ENCODE results near the gene AVL9.
A peak's percentile ranks its signal among the peaks of the same experiment; 100 is the strongest.
"Not testable (repeated sequence)": the region's sequence is repeated elsewhere in the genome, so short reads cannot be mapped to it uniquely, and the experiment has no call there.

AVL9 gene

DNA sequence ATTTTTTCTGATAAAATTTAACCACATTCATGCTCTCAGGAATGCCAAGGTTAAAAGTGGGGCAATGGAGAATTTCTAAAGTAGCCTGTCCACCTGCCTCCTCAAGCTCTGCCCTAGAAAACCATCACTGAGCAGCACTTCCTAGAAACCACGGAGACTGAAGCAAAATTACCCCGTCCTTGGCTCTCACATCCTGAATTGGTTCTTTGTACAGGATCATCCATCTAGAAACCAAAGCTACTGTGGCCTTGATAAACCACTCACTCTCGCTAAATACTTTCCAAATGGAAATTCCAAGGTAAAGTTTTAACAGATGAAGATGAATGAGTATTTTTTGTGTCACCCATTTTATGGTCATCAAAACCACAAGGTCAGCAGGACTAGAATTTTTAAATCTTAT, 96.6 kb downstream of the AVL9 start:
- DNase-seq (ENCODE audit: low read depth), result peak; percentile 41

DNA sequence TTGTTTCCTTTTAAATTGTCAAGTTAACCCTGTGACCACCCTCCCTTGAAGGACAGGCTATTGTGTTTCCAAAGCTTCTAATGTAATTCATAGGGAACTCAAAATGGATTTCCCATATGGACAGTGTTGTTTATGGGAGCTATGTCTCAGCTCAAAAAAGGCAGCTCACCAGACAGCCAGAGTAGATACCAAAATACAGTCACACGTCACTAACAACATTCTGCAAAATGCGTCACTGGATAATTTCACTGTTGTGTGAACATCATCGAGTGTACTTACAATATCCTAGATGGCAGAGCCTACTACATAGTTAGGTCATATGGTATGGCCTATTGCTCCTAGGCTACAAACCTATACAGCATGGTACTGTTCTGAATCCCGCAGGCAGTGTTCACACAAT, 97.4 kb downstream of the AVL9 start:
- no peak for DNase-seq (ENCODE audit: low read depth)

DNA sequence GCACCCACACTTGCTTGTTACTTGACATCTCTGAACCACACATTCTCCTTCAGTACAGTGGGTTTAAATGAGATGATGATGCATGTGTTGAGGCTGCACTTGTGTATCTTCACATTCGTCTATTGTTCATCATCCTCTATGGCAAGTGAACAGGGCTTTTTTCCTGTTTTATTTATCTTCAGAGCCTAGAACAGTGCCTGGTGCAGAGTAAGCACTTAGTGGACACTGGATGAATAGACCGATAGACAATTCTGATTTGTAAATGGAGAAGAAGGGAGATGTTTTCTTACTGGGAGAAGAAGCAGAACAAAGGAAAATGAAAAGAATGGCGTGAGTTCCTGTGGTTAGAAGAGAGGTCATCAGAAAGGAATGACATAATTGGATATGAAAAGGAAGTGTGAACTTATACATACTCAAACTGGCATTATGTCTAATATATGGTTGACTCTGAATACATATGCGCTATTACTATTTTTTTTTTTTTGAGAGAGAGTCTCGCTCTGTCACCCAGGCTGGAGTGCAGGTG, 99.7 kb downstream of the AVL9 start:
- DNase-seq (ENCODE audit: low read depth), result peak; percentile 32

DNA sequence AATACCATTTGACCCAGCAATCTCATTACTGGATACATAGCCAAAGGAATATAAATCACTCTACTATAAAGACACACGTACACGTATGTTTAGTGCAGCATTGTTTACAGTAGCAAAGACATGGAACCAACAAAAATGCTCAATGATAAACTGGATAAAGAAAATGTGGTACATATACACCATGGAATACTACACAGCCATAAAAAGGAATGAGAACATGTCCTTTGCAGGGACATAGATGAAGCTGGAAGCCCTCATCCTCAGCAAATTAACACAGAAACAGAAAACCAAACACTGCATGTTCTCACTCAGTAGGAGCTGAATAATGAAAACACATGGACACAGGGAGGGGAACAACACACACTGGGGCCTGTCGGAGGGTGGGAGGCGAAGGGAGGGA, 105.9 kb downstream of the AVL9 start:
- DNase-seq (ENCODE audit: low read depth), result not testable (repeated sequence)

DNA sequence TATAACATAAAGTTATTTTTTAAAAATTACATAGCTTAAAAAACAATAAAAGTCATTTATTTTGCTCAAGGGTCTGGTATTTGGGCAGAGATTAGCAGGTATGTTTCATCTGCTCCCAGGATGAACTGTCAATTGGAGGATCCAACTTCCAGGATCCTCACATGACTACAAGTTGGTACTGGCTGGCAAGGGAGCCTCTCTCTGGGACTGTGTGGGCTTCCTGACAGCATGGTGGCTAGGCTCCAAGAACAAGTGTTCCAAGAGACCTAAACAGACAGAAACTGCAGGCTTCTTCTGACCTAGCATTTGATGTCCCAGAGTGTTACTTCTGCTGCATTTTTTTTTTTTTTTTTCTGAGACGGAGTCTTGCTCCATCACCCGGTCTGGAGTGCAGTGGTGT, 107.2 kb downstream of the AVL9 start:
- DNase-seq (ENCODE audit: low read depth), result no peak

DNA sequence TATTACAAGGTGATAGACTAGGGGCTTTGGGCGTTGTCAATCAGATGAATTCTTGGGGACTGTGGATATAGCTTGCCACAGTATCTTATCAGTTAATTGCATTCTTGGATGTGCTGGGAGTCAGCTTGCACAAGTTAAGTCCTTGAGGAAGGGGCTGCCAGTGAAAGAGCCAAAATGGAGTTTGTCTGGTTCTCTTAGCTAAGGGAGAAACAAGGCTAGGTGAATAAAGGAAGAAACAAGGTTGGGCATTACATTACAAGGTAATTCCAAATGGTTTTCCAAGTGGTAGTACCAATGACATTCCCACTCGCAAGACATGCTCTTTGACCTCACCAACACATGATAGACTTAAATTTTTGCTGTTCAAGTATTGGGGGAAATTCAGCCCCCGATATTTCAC, 108.2 kb downstream of the AVL9 start:
- DNase-seq (ENCODE audit: low read depth), result not testable (repeated sequence)

DNA sequence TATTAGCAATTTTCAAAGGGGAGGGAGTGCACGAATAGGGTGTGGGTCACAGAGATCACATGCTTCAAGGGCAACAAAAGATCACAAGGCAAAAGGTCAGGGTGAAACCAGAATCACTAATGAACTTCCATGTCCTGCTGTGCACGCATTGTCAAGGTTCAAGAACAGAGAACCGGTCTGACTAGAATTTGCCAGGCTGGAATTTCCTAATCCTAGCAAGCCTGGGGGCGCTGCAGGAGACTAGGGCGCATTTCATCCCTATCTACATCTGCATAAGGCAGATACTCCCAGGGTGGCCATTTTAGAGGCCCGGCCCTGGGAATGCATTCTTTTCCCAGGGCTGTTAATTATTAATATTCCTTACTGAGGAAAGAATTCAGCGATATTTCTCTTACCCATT, 108.8 kb downstream of the AVL9 start:
- DNase-seq (ENCODE audit: low read depth), result not testable (repeated sequence)

DNA sequence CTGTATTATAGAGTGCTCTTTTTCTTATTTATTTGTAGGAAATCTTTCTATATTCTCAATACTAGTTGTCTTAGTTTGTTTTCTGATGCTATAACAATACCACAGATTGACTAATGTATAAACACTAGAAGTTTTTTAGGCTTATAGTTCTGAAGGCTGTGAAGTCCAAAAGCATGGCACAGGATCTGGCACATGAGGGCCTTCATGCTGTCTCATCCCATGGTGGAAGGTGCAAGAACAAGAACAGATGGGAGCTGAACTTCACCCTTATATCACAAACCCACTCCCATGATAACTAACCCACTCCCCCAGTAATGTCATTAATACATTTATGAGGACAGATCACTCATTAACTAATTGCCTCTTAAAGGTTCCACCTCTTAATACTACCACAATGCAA, 109.7 kb downstream of the AVL9 start:
- no peak for DNase-seq (ENCODE audit: low read depth)

DNA sequence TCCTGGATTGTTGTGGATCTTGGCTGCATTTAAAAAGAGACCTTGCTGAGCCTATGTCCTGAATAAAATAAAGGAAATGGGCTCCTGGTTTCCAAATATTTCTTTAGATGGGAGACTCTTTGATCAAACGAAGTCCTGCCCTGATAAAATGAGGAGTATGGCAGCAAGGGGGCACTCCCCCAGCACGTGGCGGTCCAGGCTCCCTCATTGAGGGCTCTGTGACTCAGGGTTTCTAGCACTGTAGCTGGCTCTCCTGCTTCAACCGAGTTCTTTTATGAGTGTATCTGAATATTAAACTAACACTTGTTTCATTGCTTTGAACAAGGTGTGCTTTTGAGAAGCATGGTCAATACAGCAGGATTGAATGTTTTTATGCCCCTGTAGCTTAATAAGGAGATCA, 114.2 kb downstream of the AVL9 start:
- no peak for DNase-seq (ENCODE audit: low read depth)

DNA sequence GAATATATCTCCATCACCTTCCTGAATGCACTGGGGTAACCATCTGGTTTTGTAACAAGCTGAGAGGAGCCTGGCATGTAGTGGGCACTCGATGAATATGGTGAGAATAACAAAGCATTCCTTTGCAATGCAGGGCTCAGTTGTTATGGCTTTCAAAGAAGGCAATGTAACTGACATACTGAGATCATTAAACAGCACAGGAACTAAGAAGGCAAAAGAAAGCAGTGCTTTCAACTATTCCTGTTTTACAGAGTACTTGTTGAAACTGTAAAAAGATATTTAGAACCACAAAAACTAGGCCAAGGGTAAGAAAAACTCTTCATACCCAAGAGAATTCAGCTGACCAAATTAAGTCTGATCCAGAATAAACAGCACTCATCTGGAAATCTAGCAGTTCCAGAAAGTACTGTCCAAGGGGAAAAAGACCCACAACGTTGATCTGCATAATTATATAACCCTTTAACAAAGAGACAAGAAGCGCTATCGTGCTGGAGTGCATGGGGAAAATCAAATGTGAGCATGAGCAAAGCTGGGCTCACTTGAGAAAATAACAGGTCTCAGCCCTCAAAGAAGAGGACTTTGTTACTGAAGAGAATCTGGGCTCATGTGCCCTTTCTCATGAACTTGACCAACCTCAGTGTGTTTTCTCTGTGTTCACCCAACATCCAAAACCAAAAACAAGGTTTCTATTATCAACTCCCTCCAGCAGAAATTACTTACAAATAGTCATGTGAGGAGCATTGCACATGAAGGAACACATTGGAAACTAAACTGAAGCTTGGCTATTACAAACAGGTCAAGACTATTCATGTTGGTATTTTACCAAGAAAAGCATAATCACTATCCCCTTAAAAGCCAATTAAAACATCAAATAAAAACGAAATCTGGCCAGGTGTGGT, 116.2 kb downstream of the AVL9 start:
- DNase-seq (ENCODE audit: low read depth), result peak; percentile 29

DNA sequence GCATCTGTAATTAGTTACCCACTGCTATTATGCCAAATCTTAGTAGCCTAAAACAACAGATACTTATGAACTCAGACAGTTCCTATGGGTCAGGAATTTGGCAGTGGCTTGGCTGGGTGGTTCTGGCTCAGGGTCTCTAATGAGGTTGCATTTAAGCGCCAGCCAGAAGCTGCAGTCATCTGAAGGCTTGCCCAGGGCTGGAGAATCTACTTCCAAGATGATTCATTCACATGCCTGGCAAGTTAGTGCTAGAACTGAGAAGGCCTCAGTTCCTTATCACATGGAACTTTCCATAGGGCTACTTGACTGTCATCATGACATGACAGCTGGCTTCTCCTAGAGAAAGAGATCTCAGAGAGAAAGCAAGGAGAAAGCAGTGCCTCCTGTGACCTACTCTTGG, 121.3 kb downstream of the AVL9 start:
- DNase-seq (ENCODE audit: low read depth), result peak; percentile 96

DNA sequence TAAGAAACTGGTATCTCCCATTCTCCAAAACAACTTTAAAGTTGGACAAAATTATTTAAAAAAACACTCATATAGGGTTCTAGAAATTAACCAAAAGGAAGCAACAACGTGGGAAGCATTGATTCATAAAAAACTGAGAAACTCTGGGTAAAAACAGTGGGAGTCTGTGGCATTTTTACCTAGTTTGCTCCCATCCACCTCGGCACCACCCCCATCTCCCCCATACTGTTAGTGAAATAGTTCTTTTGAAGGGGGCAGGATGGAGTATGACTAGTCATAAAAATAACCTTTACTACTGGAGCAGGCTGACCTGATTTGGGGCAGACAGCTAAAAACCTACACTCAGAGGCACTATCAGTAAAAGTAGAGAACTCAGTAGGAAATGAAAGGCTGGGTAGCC, 123.2 kb downstream of the AVL9 start:
- DNase-seq (ENCODE audit: low read depth), result no peak

DNA sequence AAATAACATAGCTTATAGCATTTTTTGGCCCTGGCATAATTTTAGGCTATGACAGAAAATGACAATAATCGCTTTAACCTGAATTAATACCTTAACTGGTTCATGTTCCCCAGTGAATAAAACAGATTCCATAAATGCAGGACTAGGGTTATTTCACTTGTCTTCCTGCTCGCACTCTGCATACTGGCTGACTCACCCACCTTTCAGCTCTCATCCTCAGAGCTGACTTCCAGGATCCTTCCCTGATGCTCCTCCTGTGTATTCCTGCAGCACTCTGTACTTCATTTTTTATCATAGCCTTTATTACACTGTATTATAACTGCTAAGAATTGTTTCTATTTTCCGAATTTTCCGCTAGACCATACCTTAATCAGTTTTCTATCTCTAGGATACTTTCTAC, 123.7 kb downstream of the AVL9 start:
- DNase-seq (ENCODE audit: low read depth), result peak; percentile 12

DNA sequence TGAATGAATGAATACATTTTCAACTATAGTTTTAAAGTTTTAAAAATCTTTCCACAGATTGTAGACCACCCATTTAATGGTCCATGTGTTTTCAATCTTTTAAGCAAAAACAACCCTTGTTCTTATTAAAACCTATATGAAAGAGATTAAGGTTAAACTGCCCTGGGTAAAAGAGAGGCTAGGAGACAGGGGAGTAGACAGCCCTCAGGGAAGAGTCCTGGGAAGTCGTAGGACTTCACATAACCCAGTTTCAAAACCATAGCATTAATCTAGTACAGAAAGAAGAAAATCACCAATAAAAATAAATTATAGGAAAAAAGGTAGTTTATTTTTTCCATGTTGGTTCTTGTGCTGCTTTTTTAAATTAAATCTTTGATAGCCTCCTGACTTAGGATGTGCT, 124.1 kb downstream of the AVL9 start:
- DNase-seq (ENCODE audit: low read depth), result not testable (repeated sequence)

DNA sequence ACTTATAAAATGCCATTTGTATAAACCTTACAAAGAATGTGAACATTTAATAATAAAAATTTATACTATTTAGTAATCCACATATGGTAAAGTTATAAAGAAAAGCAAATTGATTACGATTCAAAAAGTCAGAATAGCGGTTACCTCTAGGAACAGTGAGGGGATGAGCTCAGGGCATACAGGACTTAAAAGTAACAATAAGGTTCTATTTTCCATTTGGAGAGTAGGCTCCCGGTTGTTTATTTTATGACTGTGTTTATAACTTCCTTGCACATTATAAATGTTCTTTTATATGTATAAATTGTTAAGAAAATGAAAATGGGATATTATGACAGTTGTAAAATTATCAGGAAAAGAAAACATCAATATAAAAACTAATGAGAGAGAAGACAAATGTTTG, 135.7 kb downstream of the AVL9 start:
- no peak for DNase-seq (ENCODE audit: low read depth)

DNA sequence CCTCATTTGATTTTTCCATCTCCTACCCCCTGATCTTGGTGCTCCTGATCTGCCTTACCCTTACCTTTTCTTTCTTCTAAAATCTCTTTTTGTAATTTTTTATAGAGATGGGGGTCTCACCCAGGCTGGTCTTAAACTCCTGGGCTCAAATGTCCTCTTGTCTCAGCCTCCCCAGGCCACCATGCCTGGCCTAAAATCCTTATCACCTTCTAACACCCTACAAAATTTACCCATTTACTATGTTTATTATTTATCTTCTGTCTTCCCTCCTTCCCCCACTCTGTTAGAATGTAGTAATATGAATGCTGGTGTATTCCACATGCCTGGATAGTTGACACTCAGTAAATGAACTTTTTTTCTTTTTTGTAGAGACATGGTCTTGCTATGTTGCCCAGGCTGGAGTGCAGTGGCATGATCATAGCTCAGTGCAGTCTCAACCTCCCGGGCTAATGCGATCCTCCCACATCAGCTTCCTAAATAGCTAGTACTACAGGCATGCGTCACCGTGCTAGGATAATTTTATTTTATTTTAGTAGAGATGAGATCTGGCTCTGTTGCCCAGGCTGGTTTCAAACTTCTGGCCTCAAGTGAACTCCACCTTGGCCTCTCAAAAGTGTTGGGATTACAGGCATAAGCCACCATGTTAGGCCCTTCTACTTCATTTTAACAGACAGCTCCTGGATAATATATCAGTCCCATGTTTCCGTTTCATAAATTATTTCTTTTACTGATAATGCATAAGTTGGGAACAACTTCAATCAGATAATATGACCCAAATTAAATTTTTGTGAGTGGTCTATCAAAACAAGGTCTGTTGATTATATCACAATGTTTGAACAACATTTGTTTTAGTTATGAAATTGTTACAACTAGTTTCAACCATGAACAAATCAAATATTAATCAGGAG, 136.6 kb downstream of the AVL9 start:
- DNase-seq (ENCODE audit: low read depth), result not testable (repeated sequence)

DNA sequence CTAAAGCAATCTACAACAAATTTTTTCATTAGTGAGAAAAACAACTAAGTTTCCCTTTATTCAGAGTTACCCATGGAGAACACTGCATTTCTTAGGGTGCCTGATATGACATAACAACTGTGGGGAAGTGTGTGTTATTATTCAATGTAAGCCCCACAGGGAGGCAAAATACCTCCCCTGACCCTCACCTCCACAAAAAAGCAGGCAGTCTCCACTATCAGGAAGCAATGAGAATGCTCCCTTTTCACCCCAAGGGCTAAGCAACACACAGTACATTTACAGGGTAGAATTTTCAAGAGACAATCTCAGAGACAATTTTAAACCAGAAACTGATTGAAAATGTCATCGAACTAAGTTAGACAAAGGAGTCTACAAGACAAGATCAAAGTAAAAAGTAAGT, 138.2 kb downstream of the AVL9 start:
- not testable (repeated sequence) for DNase-seq (ENCODE audit: low read depth)

DNA sequence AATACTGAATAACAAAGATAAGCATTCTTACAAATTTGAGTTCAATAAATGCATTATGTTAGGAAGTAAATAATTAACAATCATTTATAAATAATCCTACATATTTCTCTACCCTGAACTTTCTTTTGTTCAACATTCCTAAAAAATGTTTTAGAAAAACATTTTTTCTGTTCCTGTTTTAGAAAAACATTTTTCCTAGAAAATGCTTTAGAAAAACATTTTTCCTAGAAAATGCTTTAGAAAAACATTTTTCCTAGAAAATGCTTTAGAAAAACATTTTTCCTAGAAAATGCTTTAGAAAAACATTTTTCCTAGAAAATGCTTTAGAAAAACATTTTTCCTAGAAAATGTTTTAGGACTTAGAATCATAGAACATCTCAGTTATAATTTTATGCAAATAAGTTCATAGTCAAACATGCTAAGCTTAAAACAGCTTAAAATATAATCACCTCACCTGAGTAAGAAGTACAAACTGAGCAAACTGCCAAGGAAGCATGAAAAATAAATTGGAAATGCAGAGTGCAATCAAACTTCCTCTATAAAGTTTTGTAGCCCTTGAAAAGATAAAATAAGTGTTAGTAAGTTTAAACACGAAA, 139.6 kb downstream of the AVL9 start:
- not testable (repeated sequence) for DNase-seq (ENCODE audit: low read depth)

DNA sequence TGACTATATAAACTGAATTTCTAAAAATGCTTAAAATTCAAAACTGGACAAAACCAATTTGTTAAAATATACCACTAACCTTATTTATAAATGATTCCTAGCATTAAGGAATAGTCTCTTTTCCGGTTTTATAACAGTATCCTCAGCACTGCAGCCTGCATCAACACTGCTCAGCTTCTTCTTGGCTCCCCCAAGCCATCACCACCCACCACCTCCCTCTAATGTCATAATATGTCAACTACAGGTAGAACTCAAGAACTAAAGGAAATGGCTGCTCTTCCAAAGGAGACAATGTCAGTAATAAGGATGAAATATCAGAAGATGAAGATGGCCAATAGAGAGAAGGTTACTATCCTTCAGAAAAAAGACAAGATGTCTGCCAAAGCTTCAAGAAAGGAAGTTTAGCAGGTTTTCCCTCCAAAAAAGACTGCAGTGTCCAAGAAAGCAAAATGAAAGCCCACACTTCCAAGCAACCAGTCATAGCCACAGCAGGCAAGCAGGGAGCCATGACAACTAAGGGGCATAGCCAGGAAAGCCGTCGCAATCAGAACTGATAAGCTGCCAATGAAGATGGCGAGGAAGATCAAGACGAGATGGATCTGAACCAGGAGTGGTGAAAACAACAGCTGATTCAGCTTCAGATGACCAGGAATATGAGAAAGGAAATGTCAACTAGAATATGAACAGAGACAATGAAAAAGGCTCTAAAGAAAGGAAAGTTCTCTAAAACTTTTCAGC, 141.6 kb downstream of the AVL9 start:
- not testable (repeated sequence) for DNase-seq (ENCODE audit: low read depth)

DNA sequence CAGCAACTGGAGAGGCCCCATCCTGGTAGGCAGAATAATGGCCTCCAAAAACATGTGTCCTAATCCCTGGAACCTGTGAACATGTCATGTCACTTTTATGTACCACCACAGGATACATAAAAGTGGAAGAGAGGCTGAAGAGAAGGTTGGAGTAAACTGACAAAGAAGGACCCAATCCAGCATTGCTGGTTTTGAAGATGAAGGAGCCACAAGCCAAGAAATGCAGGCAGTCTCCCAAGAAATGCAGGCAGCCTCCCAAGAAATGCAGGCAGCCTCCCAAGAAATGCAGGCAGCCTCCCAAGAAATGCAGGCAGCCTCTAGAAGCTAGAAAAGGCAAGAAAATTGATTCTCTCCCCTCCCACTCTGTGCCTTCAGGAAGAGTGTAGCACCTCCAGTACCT, 142.3 kb downstream of the AVL9 start:
- DNase-seq (ENCODE audit: low read depth), result not testable (repeated sequence)
